ENCODE data around the gene PC. TPM values are rescaled to one million over a fixed set of nuclear protein-coding genes. Genes with fewer than 3 reads are reported as not detected.

The PC gene
- total RNA-seq, 1 donor from 2014 or later = 45.9 TPM

DNA sequence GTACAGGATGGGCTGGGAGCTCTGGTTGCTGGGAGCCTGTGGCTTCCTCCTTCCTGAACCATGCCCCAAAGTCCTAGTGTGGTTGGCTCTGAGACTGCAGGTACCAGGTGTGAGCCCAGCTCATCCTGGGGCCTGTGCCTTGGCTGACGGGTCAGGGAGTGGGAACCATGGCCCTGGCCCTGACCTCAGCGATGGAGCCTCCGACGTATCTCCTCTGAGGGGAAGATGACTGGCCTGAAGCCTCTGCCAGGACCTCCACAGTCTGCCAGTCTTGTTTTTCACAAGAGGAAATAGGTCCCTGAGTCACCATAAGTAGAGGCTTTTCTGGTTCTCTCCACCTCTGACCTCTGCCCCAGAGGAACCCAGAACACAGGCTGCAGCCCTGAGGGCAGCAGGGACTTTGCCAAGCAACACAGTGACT lies 111.5 kb downstream of the PC start:
- Histone ChIP-seq H3K9ac (ENCODE audit: low read depth in 1 of 3, low read length in 3 of 3) (no peak overlapping the region), H3K27me3 (ENCODE audit: control insufficient read depth in 3 of 3, insufficient read depth in 3 of 3, low read length in 3 of 3) (no peaks in the 10 kb centered on the region), H3K27ac (ENCODE audit: low read depth, low read length) (no peak overlapping the region), H3K36me3 (ENCODE audit: control insufficient read depth in 3 of 3, insufficient read depth in 3 of 3, low read length in 3 of 3) (peaks cover 33 to 43% (median 37%) of the 10 kb centered on the region in 3 donors), H3K4me3 (ENCODE audit: low read length in 3 of 3) (no peak overlapping the region), H3K9me3 (ENCODE audit: control insufficient read depth in 3 of 3, low read length in 3 of 3) (no peaks in the 10 kb centered on the region), H3K4me1 (ENCODE audit: control insufficient read depth in 3 of 3, insufficient read depth in 3 of 3, low read length in 3 of 3) (peaks cover 22 to 24% (median 24%) of the 10 kb centered on the region in 3 donors)

GRCh38 chr11:66845876-66846212 lies 112.3 kb downstream of the PC start:
- H3K4me3 ChIP-seq (ENCODE audit: low read length in 3 of 3) = no peak overlapping the region
- H3K4me1 ChIP-seq (ENCODE audit: control insufficient read depth in 3 of 3, insufficient read depth in 3 of 3, low read length in 3 of 3) = peaks cover 25 to 27% (median 26%) of the 10 kb centered on the region in 3 donors
- no peak overlapping the region for H3K9ac ChIP-seq (ENCODE audit: low read depth in 1 of 3, low read length in 3 of 3)
- no peaks in the 10 kb centered on the region for H3K9me3 ChIP-seq (ENCODE audit: control insufficient read depth in 3 of 3, low read length in 3 of 3)
- peaks cover 33 to 39% (median 37%) of the 10 kb centered on the region in 3 donors for H3K36me3 ChIP-seq (ENCODE audit: control insufficient read depth in 3 of 3, insufficient read depth in 3 of 3, low read length in 3 of 3)
- H3K27me3 ChIP-seq (ENCODE audit: control insufficient read depth in 3 of 3, insufficient read depth in 3 of 3, low read length in 3 of 3) = no peaks in the 10 kb centered on the region
- no peak overlapping the region for H3K27ac ChIP-seq (ENCODE audit: low read depth, low read length)

- no peak overlapping the region for H3K9ac ChIP-seq (ENCODE audit: low read depth in 1 of 3, low read length in 3 of 3)
- H3K27me3 ChIP-seq (ENCODE audit: control insufficient read depth in 3 of 3, insufficient read depth in 3 of 3, low read length in 3 of 3) = no peaks in the 10 kb centered on the region
- H3K4me1 ChIP-seq (ENCODE audit: control insufficient read depth in 3 of 3, insufficient read depth in 3 of 3, low read length in 3 of 3) = peaks cover 25 to 30% (median 26%) of the 10 kb centered on the region in 3 donors
- no peak overlapping the region for H3K27ac ChIP-seq (ENCODE audit: low read depth, low read length)
- H3K36me3 ChIP-seq (ENCODE audit: control insufficient read depth in 3 of 3, insufficient read depth in 3 of 3, low read length in 3 of 3) = peaks cover 33 to 39% (median 37%) of the 10 kb centered on the region in 3 donors
- no peak overlapping the region for H3K4me3 ChIP-seq (ENCODE audit: low read length in 3 of 3)
- H3K9me3 ChIP-seq (ENCODE audit: control insufficient read depth in 3 of 3, low read length in 3 of 3) = no peaks in the 10 kb centered on the region
These were observed 112.9 kb downstream of the PC start for GRCh38 chr11:66845143-66845875.

DNA sequence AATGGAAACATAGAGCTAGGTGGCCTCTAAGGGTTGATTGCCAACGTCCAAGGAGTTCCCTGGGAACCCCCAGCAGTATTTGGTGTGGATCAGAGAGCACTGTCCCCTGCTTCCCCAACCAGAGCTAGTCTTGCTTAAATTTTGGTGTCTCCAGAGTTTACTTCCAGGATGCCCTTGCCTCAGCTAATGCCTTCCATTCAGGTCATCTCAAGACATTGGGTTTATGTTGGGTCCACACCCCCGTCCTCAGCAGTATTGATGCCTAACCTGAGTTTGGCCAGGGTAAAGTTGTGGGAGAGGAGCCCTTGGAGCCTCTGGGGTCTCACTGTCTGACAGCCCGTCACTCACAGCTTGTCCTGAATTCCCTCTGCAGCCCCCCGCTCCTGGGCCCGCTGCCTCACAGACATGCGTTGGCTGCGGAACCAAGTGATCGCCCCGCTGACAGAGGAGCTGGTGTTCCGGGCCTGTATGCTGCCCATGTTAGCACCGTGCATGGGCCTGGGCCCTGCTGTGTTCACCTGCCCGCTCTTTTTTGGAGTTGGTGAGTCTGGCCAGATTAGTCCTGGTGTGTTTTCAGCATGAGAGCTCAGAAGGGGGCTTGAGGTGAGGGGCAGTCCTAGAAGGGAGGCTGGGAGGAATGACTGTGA lies 113.6 kb downstream of the PC start:
- Histone ChIP-seq H3K9ac (ENCODE audit: low read depth in 1 of 3, low read length in 3 of 3) (peak overlapping the region in 2 of 3 donors; percentile 96 to 98), H3K9me3 (ENCODE audit: control insufficient read depth in 3 of 3, low read length in 3 of 3) (no peaks in the 10 kb centered on the region), H3K4me3 (ENCODE audit: low read length in 3 of 3) (peak overlapping the region; percentile 88 to 99 (median 96)), H3K27me3 (ENCODE audit: control insufficient read depth in 3 of 3, insufficient read depth in 3 of 3, low read length in 3 of 3) (no peaks in the 10 kb centered on the region), H3K36me3 (ENCODE audit: control insufficient read depth in 3 of 3, insufficient read depth in 3 of 3, low read length in 3 of 3) (peaks cover 29 to 34% (median 32%) of the 10 kb centered on the region in 3 donors), H3K4me1 (ENCODE audit: control insufficient read depth in 3 of 3, insufficient read depth in 3 of 3, low read length in 3 of 3) (peaks cover 25 to 30% (median 26%) of the 10 kb centered on the region in 3 donors), H3K27ac (ENCODE audit: low read depth, low read length) (no peak overlapping the region)

- Histone ChIP-seq H3K9me3 (ENCODE audit: control insufficient read depth in 3 of 3, low read length in 3 of 3) (no peaks in the 10 kb centered on the region), H3K36me3 (ENCODE audit: control insufficient read depth in 3 of 3, insufficient read depth in 3 of 3, low read length in 3 of 3) (peaks cover 31 to 32% (median 31%) of the 10 kb centered on the region in 3 donors), H3K9ac (ENCODE audit: low read depth in 1 of 3, low read length in 3 of 3) (peak overlapping the region; percentile 90 to 98 (median 96)), H3K27ac (ENCODE audit: low read depth, low read length) (peak overlapping the region; percentile 92), H3K27me3 (ENCODE audit: control insufficient read depth in 3 of 3, insufficient read depth in 3 of 3, low read length in 3 of 3) (no peaks in the 10 kb centered on the region), H3K4me1 (ENCODE audit: control insufficient read depth in 3 of 3, insufficient read depth in 3 of 3, low read length in 3 of 3) (peaks cover 25 to 30% (median 26%) of the 10 kb centered on the region in 3 donors), H3K4me3 (ENCODE audit: low read length in 3 of 3) (peak overlapping the region; percentile 88 to 99 (median 96))
These were observed 114.2 kb downstream of the PC start for GRCh38 chr11:66843776-66844495.

DNA sequence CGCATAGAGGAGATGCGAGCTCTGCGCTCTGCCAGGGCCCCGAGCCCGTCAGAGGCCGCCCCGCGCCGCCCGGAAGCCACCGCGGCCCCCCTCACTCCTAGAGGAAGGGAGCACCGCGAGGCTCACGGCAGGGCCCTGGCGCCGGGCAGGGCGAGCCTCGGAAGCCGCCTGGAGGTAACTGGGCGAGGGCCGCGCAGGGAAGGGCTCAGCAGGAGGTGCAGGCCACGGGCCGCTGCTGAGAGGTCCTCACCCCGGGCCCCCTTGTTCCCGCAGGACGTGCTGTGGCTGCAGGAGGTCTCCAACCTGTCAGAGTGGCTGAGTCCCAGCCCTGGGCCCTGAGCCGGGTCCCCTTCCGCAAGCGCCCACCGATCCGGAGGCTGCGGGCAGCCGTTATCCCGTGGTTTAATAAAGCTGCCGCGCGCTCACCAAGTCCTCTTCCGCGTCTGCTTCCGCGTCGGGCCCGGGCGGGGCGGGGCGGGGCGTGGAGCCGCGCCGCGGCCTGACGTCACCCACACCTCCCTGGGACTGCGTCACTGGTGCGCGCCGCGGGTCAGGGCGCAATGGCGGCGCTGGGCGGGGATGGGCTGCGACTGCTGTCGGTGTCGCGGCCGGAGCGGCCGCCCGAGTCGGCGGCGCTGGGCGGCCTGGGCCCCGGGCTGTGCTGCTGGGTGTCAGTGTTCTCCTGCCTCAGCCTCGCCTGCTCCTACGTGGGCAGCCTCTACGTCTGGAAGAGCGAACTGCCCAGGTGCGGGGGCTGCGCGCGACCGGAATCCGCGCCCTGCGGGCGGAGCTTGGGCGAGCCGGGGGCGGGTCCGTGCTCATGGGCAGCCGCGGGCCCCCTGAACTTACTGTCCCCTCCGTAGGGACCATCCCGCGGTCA lies 115.0 kb downstream of the PC start, which contains the start of gene RCE1:
Gene RCE1 (plus strand): TSS at position 546 of the 880 bp plus-strand sequence. CDS start 15 bp downstream, at position 561.
- H3K27ac ChIP-seq (ENCODE audit: low read depth, low read length) = peak within 1 kb of the TSS; percentile 92
- H3K36me3 ChIP-seq (ENCODE audit: control insufficient read depth in 3 of 3, insufficient read depth in 3 of 3, low read length in 3 of 3) = peaks cover 25 to 28% (median 25%) of the 10 kb centered on the region in 3 donors
- no peaks in the 10 kb centered on the region for H3K9me3 ChIP-seq (ENCODE audit: control insufficient read depth in 3 of 3, low read length in 3 of 3)
- peak within 1 kb of the TSS; percentile 90 to 98 (median 97) for H3K9ac ChIP-seq (ENCODE audit: low read depth in 1 of 3, low read length in 3 of 3)
- H3K4me3 ChIP-seq (ENCODE audit: low read length in 3 of 3) = peak within 1 kb of the TSS; percentile 88 to 99 (median 96)
- no peaks in the 10 kb centered on the region for H3K27me3 ChIP-seq (ENCODE audit: control insufficient read depth in 3 of 3, insufficient read depth in 3 of 3, low read length in 3 of 3)
- H3K4me1 ChIP-seq (ENCODE audit: control insufficient read depth in 3 of 3, insufficient read depth in 3 of 3, low read length in 3 of 3) = peaks cover 25 to 30% (median 26%) of the 10 kb centered on the region in 3 donors

DNA sequence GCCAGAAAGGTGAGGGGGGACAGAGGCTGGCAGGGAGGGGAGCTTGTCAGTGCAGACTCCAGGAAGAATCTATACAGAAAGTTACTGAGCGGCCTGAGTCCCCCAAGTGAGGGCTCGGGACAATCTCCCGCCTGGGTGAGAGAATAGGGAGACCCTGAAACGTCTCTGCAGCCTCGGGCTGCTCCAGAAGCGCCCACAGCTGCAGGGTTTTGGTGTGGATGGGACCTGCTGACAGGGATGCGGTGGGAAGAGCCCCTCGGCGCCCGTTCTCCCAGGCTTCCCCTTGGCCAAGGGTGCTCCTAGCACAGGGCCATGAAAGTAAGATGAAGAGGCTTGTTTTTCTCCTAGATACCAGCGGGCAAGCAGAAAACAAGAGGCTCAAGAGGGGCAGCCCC lies 115.7 kb downstream of the PC start:
- peak overlapping the region; percentile 87 to 99 (median 96) for H3K4me3 ChIP-seq (ENCODE audit: low read length in 3 of 3)
- no peaks in the 10 kb centered on the region for H3K27me3 ChIP-seq (ENCODE audit: control insufficient read depth in 3 of 3, insufficient read depth in 3 of 3, low read length in 3 of 3)
- H3K27ac ChIP-seq (ENCODE audit: low read depth, low read length) = peak overlapping the region; percentile 92
- peaks cover 25 to 30% (median 26%) of the 10 kb centered on the region in 3 donors for H3K4me1 ChIP-seq (ENCODE audit: control insufficient read depth in 3 of 3, insufficient read depth in 3 of 3, low read length in 3 of 3)
- H3K9ac ChIP-seq (ENCODE audit: low read depth in 1 of 3, low read length in 3 of 3) = peak overlapping the region; percentile 90 to 98 (median 97)
- peaks cover 19 to 23% (median 20%) of the 10 kb centered on the region in 3 donors for H3K36me3 ChIP-seq (ENCODE audit: control insufficient read depth in 3 of 3, insufficient read depth in 3 of 3, low read length in 3 of 3)
- no peaks in the 10 kb centered on the region for H3K9me3 ChIP-seq (ENCODE audit: control insufficient read depth in 3 of 3, low read length in 3 of 3)

GRCh38 chr11:66841861-66842260 lies 116.3 kb downstream of the PC start:
- peak overlapping the region; percentile 90 to 98 (median 97) for H3K9ac ChIP-seq (ENCODE audit: low read depth in 1 of 3, low read length in 3 of 3)
- H3K9me3 ChIP-seq (ENCODE audit: control insufficient read depth in 3 of 3, low read length in 3 of 3) = no peaks in the 10 kb centered on the region
- H3K27ac ChIP-seq (ENCODE audit: low read depth, low read length) = no peak overlapping the region
- H3K36me3 ChIP-seq (ENCODE audit: control insufficient read depth in 3 of 3, insufficient read depth in 3 of 3, low read length in 3 of 3) = peaks cover 16 to 19% (median 16%) of the 10 kb centered on the region in 3 donors
- H3K4me3 ChIP-seq (ENCODE audit: low read length in 3 of 3) = peak overlapping the region; percentile 87 to 99 (median 96)
- peaks cover 25 to 30% (median 26%) of the 10 kb centered on the region in 3 donors for H3K4me1 ChIP-seq (ENCODE audit: control insufficient read depth in 3 of 3, insufficient read depth in 3 of 3, low read length in 3 of 3)
- no peaks in the 10 kb centered on the region for H3K27me3 ChIP-seq (ENCODE audit: control insufficient read depth in 3 of 3, insufficient read depth in 3 of 3, low read length in 3 of 3)
